GM21367 (cell line): ENCODE measurements around the gene LOC101059915.
"Not testable (repeated sequence)": the region's sequence is repeated elsewhere in the genome, so short reads cannot be mapped to it uniquely, and the experiment has no call there.

Source experiments
- ATAC-seq: cut with Tn5 transposase; IDR thresholded peaks from one replicate; pipeline ENCODE4 v1.9.1; 2021; ENCODE audit not compliant: unreplicated experiment

The LOC101059915 gene

DNA sequence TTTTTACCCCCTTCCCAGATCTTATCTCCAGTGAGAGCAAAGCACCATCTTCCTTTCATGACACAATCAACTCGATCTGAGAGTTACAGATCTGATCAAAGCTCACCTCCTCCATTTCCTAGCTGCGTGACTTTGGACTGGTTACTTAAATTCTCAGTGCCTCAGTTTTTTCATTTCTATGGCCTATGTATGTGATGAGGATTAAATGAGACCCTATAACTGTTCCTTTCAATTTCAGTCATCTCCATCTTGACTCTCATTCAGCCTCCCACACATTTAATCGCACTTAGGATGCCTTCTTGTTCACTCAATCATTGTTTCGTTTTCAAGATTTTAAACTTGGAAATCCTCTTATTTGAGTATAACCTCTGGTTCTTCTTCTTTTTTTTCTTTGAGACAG, 28.9 kb upstream of the LOC101059915 start:
- no peak for ATAC-seq

DNA sequence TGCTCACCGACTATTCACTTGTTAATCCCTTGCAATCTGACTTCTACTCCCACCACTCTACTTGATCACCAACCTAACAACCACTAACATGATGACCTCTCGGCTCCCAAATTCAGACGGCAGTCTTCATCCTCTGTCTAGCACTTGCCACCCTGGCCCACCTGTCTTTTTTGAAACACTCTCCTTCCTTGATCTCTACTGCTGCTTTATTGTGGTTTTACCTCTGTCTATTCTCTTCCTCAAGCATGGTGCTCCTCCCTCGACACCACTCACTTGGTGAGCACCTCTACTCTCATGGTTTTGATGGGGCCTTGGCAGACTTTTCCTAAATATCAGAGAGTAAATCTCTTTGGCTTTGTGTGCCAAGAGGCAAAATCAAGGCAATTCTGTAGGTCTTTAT, 27.3 kb upstream of the LOC101059915 start:
- ATAC-seq = no peak

DNA sequence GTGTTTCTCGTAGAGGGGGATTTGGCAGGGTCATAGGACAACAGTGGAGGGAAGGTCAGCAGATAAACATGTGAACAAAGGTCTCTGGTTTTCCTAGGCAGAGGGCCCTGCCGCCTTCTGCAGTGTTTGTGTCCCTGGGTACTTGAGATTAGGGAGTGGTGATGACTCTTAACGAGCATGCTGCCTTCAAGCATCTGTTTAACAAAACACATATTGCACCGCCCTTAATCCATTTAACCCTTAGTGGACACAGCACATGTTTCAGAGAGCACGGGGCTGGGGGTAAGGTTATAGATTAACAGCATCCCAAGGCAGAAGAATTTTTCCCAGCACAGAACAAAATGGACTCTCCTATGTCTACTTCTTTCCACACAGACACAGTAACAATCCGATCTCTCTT, 22.9 kb upstream of the LOC101059915 start:
- ATAC-seq = not testable (repeated sequence)

DNA sequence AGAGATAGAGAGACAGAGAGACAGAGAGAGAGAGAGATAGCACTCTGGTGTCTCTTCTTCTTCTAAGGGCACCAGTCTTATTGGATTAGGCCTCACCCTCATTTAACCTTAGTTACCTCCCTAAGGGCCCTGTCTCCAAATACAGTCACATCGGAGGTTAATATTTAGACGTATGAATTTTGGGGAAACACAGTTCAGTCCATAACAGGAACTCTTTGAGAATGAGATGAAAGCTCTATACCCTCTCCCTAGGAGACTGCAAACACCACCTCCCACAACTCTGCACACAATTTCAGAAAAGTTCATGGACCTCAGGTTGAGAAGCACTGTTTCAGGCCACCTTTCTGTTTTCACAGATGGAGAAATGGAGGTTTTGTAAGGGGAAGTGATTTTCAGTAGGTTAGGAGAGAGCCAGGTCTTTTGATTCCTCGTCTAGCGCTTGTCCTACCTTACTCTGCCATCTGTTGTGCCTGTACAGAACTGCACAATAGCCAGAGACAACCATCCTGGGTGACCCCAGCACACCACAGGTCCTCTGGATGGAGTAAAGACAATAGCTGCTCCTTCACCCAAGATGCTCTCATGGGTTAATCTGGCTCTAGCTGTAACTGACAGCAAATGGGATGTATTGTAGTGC, 16.9 kb upstream of the LOC101059915 start:
- peak; percentile 65 for ATAC-seq

DNA sequence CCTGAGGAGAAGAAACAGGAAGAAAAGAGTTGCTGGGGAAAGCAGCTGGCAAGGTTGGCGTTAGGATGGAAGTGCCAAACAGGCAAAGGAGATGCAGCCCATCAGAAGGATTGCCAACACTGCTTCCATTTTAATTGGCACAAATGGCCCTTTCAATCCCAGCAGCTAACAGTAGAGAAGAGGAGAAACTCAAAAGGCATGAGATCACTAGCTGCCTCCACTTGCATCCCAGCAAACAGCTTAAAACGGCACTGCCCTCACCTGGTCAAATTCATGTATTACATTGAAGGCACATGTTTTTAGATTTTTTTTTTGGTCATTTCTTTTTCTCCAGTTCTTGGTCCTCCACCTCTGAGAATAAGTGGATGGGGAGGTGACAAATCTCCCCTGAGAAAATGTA, 14.9 kb upstream of the LOC101059915 start:
- no peak for ATAC-seq

DNA sequence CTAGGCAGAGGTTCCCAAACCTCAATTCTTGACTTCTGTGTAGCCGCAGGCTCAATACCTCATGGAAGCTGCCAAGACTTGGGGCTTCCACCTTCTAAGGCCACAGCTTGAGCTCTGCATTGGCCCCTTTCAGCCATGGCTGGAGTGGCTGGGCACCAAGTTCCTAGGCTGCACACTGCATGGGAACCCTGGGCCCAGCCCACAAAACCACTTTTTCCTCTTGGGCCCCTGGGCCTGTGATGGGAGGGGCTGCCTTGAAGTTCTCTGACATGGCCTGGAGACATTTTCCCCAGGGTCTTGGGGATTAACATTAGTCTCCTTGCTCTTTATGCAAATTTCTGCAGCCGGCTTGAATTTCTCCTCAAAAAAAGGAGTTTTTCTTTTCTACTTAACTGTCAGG, 14.0 kb upstream of the LOC101059915 start:
- ATAC-seq = no peak

DNA sequence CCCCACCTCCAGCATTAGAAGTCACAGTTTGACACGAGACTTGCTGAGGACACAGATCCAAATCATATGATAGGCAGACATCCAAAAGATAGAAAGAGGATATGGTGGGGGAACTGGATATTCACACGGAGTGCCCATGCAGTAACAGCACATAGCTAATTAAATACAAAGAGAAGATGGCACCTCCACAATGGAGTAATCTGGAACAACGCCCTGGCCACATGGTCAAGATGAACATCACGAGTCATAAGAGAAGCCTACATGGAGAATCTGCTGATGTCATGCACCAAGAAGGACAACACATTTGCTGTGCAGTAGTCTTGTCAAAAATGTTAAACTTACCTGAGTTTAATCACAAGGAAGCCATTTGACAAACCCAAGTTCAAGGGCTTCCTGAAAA, 10.1 kb upstream of the LOC101059915 start:
- ATAC-seq = no peak

DNA sequence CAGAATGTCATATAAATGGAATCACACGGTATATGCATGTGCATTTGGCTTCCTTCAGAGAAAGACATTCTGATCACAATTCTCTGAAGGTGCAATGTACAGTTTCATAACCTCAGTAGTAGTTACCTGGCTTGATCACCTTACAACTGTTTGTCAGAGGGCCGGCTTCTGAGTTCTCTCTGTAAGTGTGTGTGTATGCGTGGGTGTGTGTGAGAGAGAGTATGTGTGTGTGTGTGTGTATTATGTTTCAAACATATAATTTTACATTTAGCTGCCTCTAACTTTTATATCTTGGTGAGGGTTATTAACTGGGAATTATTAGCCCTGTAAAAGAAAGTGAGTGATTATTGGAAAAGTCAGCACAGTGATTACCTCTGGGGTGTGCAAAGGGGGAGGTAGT, 8.0 kb upstream of the LOC101059915 start:
- ATAC-seq = no peak

DNA sequence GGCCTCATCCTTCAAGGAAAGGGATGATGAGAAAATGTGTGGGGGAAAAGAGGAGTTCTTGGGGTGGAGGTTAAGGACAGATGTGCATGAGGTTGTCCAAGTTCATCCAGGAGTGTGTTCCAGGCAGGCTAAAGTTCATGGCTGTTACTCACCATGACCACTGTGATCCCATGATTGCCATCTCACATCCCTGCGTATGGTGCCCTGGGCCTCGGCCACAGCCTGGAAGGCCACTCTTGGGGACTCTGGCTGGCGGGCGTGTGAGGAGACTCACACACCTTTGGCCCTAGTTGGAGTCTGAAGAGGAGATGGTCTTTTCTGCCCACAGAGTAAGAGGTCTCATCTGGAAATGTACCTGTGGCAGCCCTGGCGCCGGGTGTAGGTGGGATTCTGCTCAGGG, 7.4 kb upstream of the LOC101059915 start:
- no peak for ATAC-seq

DNA sequence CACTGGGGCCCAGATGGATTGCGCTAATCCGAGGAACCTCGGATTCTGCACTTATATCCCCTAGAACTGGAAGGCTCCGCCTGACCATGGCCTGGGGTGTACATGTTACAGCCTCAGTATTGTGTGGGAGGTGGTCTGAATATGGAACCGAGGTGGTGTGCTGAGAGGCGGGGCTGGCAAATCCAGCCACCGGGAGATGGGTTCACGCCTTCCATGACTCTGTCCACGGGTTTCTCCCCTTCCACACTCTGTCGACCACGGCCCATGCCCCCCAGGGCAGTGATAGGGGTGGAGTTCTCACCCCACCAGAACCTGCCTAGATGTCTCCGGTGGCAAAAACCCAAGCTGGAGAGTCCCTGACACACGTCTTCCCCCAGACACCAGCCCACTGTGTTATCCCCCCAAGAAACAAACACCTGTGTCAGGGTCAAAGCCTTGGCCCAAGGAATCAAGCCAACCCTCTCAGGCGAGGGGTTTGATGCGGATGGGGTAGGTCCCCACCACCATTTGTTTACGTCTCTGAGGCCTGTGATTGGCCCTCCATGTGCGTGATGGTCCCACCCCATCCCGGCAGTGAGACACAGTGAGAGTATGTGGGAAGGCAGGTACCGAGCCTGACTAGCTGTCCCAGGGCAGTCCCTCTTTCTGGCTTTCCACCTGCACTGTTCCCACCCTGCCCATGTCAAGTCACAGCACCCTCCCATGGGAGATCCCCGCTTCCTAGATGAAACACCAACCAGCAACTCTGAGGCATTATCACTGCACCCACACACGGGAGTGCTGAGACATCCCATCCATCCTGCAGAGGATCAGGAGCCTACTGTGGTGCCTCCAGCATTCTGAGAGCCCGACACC, 6.6 kb upstream of the LOC101059915 start:
- ATAC-seq = no peak

DNA sequence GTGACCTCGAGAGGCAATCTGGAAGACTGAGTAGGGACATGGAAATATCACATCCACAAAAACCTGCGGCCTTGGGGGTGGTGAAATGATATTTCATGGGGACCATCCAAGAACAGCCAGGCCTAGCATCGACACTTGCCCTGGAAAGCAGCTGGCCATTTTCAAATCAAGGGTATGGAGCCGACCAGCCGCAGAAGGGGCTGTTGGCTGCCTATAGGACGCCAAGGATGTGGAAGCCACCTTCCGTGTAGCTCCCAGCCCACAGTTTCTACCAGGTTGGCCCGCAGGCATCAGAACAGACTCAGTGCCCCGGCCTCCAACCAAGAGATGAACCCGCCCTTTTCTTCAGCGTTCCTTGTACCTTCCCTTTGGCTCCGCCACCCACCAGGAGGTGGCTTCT, 5.4 kb upstream of the LOC101059915 start:
- ATAC-seq = no peak

DNA sequence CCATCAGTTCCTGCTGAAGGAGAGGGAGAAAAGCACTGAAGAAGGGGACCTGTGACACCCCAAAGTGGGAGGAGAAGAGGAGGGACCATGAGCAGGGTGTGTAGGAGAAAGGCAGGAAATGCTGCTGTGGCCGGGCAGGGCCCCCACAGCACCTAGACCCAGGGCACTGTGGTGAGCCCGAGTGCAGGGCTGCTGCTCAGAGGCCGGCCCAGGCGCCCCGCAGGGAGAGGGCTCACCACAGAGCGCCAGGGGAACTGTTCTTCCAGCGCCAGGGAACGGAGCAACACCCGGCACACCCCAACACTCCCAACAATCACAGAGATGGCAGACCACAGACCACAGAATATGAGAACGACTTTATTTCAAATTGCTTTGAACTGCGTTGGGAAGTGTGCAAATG, 4.7 kb upstream of the LOC101059915 start:
- not testable (repeated sequence) for ATAC-seq

DNA sequence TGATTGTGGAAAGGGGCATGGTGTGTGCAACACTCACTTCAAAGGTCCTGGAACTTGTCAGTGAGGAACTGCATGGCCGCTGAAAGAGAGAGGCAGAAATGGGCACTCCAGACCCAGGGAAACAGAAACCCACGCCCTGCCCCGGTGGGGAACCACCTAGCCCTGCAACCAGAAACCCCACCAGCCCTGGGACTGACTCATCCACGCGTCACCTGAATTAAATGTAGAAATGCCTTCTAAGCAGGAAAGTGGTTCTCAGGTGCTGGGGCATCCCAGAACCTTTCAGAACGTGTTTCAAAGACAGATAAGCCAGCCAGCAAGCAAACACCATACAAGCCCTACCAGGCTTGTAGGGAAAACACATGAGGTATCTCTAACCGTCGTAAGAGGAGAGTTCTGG, 4.1 kb upstream of the LOC101059915 start:
- ATAC-seq = not testable (repeated sequence)

DNA sequence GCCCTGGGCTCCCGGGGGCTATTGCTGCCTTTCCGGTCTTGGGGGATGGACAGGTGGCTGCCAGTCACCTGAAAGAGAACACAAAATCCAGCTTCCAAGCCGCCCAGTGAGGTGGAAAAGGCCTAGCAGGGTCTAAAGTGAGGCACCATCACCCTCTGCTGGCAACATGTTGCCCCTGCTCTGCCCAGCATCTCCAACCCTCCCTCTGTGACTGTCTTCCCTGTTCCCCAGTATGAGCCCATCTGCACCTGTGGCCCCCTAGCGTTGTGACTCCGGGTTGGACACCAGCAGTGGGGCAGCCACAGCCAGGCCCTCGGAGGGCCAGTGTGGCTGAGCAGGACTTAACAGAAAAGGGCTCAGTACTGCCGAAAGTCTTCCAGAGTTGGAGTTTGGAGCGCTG, 3.1 kb upstream of the LOC101059915 start:
- ATAC-seq = not testable (repeated sequence)

DNA sequence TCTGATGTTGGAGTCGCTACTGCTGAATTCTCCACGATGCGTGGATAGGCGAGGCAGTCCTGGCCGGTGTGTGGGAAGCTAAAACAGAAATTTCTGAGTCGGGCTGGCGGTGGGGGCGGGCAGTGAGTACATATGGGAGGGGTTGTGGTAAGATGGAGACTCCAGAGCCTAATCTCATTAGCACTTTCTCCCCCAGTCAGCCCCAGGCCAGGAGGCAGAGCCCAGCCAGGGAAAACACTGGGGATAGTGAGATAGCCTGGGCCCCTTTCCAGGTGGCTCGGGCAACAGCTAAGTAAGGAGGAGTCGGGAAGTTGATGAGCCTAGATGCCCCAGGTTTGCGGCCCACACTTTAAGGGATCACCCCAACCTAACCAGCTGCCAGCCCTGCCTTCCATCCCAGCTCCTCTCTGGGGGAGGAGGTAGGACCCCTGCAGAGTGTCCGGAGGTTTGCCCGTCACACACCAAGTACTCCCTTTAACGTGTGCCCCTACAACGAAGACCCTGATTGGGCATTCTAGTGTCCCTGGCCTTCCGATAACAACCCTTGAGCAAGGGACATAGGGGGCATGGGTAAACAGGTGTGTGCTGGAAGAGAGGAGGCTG, 2.4 kb upstream of the LOC101059915 start:
- no peak for ATAC-seq

DNA sequence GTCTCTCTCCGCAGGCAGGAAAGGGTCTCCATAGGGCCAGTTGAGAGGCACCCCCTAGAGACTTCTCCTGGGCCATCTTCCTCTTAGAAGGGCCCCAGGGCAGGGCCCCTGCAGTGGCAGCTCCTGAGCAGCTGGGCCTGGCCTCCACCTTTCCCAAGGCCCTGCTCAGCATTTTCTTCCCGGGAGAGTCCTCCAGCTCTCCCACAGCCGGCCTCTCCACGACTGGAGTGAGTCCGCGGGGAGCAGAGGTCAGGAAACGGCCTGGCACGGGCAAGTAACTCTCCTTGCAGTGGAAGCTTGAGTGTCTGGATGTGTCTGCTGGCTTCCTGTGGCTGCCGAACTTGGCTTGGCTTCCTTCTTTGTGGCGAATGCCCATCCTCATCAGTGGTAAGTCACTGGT, 1.6 kb upstream of the LOC101059915 start:
- ATAC-seq = no peak

DNA sequence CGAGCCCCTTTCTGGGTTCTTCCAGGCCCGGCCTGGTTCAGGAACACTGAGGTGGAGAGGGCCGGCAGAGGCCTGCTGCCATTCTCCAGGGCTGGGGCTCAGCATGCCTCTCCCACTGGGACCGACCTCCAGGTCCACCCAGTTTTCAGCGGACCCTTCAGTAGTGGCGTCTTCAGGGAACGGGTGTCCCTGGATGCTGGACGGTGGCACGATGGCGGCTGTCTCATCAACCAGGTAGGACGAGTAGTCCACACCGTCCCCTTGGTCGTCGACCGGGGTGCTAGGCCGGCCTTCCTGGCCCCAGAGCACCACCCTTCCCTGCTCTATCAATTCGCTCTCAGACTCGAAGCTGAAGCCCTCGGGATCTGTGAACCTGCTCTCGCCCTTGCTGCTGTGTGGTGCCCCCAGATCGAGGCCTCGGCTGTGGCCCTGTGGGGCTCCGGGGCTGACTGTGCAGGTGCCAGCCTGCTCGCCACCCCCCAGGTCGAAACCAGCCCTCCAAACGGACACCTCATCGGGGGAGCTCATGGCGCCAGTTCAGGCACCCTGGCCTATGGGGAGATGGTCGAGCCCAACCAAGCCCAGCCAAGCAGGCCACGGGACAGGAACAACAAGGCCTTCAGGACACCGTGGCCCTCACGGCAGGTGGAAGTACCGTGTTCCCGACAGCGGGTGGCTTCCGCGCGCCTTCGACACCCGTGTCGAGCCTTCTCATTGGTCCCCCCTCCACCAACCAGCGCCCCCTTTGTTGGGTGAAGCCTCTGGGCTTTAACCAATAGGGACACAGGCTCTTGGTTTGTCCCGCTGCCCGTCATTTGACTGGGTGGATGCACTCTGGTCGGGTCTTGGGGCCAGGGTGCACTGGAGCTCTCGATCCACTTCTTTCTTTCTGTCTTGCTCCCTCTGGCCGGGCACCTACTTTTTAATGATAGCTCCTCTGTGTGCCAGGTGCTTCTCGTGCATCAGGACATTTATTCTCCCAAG, 814 bp upstream of the LOC101059915 start:
- no peak for ATAC-seq

DNA sequence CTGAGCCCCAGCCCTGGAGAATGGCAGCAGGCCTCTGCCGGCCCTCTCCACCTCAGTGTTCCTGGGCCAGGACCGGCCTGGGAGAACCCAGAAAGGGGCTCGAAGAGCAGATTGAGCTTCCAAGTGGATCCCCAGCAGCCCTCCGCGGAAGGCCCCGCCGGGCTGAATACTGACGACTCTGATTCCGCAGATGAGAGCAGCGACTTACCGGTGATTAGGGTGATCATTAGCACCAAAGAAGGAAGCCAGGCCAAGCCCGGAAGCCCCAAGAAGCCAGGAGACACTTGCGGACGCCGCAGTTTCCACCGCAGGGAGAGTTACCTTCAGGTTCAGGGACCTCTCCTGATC, 876 bp downstream of the LOC101059915 start:
- ATAC-seq = no peak

DNA sequence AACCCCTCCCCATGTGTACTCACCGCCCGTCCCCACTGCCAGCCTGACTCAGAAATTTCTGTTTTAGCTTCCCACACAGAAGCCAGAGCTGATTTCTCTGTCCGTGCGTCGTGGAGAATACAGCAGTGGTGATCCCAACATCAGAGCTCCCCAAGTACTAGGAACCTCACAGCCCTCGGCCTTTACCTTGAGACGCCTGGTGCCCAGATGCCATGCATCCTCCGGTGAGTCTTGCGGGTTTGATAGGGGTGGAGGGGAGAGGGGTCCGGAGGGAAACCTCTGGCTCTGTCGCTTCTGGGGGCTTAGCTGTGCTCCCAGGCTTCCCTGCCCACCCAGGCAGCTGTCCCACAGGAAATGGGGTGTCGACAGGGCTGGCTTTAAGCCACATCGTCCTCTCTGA, 2.1 kb downstream of the LOC101059915 start:
- ATAC-seq = no peak

DNA sequence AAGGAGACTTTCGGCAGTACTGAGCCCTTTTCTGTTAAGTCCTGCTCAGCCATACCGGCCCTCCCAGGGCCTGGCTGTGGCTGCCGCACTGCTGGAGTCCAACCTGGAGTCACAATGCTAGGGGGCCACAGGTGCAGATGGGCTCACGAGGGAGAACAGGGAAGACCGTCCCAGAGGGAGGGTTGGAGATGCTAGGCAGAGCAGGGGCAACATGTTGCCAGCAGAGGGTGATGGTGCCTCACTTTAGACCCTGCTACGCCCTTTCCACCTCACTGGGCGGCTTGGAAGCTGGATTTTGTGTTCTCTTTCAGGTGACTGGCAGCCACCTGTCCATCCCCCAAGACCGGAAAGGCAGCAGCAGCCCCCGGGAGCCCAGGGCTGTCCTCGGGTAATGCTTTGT, 2.6 kb downstream of the LOC101059915 start:
- not testable (repeated sequence) for ATAC-seq
